HG03432 (cell line): ENCODE measurements around the gene IKZF3.
"Not testable (repeated sequence)": the region's sequence is repeated elsewhere in the genome, so short reads cannot be mapped to it uniquely, and the experiment has no call there.

Source experiments
- ATAC-seq: cut with Tn5 transposase; IDR thresholded peaks from one replicate; pipeline ENCODE4 v1.9.1; 2021; ENCODE audit warnings: mild to moderate bottlenecking, moderate library complexity; ENCODE audit not compliant: unreplicated experiment

IKZF3 gene

DNA sequence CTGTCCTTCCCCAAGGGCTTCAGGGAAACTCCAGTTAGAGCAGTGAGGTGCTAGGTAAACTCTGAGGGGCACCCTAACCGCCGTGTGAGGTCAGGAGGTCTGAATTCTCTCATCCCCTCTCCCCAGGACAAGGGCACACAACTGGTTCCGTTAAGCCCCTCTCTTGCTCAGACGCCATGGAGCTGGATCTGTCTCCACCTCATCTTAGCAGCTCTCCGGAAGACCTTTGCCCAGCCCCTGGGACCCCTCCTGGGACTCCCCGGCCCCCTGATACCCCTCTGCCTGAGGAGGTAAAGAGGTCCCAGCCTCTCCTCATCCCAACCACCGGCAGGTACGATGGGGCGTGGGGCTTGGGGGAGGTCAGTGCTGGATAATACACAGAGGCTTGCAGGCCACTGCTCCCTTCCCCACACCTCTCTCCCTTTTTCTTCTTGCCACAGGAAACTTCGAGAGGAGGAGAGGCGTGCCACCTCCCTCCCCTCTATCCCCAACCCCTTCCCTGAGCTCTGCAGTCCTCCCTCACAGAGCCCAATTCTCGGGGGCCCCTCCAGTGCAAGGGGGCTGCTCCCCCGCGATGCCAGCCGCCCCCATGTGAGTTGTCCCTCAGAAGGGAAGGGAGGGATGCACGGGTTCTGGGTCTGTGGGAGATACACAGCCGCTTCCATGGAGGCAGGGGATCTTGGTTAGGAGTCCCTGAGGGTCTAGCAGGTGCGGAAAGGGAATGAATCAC is 121.8 kb downstream of the IKZF3 start:
- no peak for ATAC-seq

GRCh38 chr17:39740357-39741111 is 123.6 kb downstream of the IKZF3 start:
- ATAC-seq, result no peak

DNA sequence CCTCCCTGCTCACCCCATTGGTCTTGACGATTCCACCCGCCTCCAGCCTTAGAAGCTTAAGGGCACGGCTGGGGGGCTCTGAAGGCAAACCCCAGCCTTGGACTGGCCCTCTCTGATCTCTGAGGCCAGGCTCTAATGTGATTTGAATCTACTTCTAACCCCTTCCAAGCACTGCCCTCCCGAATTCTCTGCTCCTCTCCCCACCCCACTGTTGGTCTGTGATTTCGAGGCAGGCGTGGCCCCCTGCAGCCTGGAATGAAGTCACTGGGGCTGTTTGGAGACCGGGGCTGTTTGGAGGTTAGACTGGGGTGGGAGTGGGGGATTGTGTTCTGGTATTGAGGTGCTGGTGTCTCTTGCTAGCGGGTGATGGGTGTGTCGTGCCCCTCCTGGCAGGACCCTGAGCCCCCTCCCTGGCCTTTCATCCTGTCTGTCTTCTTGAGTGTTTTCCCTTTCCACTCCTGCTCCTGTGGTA is 124.2 kb downstream of the IKZF3 start:
- ATAC-seq, result no peak

- no peak for ATAC-seq
Measured at GRCh38 chr17:39738983-39739884, 124.9 kb downstream of the IKZF3 start.

- ATAC-seq, result no peak
Measured at GRCh38 chr17:39738568-39738901, 125.6 kb downstream of the IKZF3 start.

DNA sequence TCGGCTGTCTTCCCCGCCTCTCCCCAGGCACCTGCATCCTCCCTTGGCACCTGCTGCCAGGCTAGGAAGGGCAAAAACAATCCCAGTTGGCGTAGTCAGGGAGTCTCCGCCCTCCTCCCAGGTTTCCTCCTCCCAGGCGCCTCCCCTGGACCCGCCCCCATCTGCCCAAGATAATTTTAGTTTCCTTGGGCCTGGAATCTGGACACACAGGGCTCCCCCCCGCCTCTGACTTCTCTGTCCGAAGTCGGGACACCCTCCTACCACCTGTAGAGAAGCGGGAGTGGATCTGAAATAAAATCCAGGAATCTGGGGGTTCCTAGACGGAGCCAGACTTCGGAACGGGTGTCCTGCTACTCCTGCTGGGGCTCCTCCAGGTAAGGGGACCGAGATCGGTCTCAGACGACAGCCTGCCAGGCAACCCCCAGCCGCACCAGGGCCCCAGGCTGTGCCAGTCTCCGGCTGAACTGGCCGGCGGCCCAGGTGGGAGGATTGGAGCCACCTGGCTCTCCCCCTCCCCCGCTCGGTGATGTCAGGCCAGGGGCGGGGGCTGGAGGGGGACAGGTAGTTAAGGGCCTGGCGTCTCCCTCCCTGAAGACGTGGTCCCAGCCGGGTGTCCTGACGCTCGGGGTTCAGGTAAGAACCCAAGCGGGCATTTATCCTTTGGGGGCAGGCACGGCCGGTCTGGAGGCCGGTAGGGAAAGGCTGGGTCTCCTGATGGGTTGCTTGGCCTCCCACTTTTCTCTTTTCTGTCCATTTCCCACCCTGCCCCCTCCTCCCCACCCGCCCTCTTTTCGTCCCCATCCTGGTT is 126.1 kb downstream of the IKZF3 start, which contains the start of gene GRB7:
GRB7 (plus strand) TSS at position 179 of the 808 bp plus-strand sequence. CDS start 4,364 bp downstream, outside the sequence.
- ATAC-seq, result no peak

DNA sequence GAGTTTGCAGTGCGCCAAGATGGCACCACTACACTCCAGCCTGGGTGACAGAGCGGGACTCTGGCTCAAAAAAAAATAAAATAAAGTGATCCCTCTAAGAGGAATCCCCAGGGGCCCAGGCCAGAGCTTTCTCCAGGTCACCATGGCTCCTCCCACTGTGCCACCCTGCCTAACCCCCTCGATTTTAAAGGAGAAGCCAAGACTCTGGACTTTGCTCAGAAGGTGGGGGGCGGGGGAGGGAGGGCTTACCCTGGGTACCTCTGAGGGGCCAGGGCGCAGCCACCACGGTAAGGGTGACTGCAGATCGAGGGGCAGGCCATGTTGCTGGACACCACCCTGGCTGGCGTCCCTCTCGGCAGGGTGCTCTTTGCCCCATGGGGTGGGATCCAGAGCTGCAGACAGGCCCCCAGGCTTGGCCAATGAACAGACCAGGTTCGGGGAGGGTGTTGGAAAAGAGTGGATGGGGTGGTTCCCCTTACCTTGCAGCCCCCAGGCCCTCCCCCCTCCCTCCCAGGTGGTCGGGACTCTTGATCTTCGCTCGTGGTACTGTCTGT is 126.8 kb downstream of the IKZF3 start:
- no peak for ATAC-seq

DNA sequence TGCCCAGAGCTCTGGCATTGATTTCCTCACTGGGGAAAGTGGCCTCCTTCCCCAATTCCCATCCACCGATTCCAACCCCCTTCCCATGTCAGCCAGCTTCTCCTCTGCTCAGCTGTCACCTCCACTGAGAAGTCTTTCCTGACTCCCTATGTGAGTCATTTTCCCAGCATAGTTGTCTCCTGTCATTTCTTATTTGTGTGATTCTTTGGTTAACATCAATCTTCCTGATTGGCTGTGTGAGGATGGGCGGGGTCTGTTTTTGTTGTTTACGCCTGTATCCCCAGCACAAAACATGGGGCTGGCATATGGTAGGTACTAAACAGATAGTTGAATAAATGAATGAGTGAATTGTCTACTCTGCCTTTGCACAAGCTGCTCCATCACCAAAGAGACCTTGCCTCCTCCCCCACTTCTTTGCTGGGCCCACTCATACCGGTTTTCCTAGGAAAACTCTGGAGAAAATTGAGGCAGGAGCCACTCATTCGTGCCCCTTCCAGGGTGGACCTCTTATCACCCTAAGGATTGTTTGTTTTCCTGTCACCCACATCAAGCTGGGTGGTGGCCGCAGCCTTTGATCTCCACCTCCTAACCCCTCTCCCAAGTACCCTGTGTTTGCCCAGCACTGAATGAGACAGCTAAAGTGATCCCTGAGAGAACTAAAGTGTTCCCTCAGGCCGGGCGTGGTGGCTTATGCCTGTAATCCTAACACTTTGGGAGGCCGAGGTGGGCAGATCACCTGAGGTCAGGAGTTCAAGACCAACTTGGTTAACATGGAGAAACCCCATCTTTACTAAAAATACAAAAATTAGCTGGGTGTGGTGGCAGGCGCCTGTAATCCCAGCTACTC is 127.6 kb downstream of the IKZF3 start:
- no peak for ATAC-seq

GRCh38 chr17:39735882-39736281 is 128.2 kb downstream of the IKZF3 start:
- no peak for ATAC-seq

DNA sequence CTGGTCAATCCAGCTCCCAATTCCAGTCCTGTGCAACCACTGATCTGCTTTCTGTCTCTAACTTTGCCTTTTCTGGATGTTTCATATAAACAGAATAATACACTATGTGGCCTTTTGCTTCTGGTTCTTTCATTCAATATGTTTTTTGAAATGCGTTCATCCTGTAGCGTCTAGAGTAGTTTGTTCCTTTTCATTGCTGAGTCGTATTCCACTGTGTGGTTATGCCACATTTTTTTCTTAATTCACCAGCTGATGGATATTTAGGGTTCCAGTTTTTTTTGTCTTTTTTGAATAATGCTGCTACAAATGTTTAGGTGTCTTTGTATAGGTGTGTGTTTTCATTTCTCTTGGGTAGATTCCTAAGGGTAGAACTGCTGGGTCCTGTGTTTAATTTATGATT is 131.5 kb downstream of the IKZF3 start:
- ATAC-seq, result no peak

GRCh38 chr17:39730095-39730921 is 133.8 kb downstream of the IKZF3 start, which contains the start of gene MIEN1:
Gene MIEN1, minus strand, starts transcription at chr17:39730532. Its CDS starts 37 bp downstream, at chr17:39730495.
- peak; percentile 92 for ATAC-seq

GRCh38 chr17:39729280-39729851 is 134.7 kb downstream of the IKZF3 start:
- no peak for ATAC-seq

- ATAC-seq, result no peak
Measured at GRCh38 chr17:39727556-39727955, 136.6 kb downstream of the IKZF3 start.

- ATAC-seq, result no peak
Measured at GRCh38 chr17:39726617-39727016, 137.5 kb downstream of the IKZF3 start.

GRCh38 chr17:39725923-39726322 is 138.2 kb downstream of the IKZF3 start:
- not testable (repeated sequence) for ATAC-seq

- ATAC-seq, result no peak
Measured at GRCh38 chr17:39724731-39725130, 139.4 kb downstream of the IKZF3 start.

DNA sequence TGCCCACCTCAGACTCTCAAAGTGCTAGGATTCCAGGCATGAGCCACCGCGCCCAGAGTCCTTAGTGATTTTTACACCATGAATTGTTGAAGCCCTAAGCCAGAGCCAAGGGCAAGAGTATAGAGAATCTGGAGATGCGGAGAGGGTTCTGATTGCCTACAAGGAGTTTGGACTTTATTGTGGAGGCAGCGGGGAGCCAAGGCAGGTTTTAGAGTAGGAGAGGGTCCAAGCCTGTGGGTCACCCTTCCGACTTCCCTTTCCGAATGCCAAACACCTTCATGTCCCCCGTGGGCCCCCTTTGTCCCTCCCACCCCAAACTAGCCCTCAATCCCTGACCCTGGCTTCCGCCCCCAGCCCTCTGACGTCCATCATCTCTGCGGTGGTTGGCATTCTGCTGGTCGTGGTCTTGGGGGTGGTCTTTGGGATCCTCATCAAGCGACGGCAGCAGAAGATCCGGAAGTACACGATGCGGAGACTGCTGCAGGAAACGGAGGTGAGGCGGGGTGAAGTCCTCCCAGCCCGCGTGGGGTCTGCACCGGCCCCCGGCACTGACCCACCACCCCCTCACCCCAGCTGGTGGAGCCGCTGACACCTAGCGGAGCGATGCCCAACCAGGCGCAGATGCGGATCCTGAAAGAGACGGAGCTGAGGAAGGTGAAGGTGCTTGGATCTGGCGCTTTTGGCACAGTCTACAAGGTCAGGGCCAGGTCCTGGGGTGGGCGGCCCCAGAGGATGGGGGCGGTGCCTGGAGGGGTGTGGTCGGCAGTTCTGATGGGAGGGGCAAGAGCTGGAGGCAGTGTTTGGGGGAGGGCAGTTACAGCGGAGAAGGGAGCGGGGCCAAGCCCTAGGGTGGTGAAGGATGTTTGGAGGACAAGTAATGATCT is 140.9 kb downstream of the IKZF3 start:
- ATAC-seq, result no peak
